ENCODE measurements around the gene PRKAR2B.

GRCh38 chr7:106999023-106999422 lies 45.5 kb upstream of the PRKAR2B start:
- TF ChIP-seq CTCF (IDR thresholded peaks at IDR 0.05) (no peak), POLR2A (IDR thresholded peaks at IDR 0.05) (no peak)

All from lower leg skin (tissue), 3 donors.